ENCODE data around the gene DOCK8. TPM values are rescaled to one million over a fixed set of nuclear protein-coding genes. Genes with fewer than 3 reads are reported as not detected.

DOCK8 gene
- total RNA-seq, 4 donors from 2014 or later = 18.1 to 33.3 (median 28.6) TPM

DNA sequence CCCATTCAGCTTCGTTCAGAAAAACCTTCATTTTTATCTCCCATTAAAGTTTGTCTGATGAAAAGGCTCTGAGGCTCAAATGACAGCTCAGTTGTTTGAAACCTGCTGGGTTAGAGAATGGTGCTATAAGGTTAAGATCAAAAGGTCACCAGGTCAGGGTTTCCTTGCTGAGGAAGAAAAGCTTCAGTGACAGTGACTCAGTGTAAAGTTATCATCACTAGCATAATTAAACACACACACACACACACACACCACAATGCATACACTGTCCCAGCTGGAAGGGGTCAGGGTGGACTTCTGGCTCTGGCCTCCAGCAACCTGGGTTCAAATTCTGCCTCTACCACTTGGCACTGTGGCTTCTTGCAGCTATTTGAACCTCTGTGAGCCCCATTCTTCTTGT is 281.1 kb downstream of the DOCK8 start:
- no peak for ATAC-seq (ENCODE audit: low FRiP score)
- no peak for TF ChIP-seq CTCF (IDR thresholded peaks at IDR 0.05)
- no peak for DNase-seq (ENCODE audit: low spot score)

DNA sequence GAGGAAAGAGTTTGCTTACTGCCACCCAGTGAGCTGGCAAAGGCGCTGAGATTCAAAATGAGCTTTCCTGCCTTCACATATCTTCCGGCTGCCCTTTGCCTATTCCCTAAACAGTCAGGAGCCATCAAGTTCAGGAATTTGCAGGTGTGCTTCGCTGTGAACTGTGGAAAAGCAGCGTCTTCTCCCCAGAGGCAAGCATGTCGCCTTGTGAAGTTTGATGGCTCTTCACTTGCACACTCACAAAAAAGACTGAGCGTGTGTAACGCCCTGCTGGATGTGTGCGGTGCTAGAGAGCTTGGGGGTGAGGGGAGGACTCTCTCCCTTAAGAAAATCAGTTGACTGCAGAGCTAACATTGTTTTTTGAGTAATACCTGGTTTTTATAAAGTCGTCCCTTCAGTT is 288.7 kb downstream of the DOCK8 start:
- ATAC-seq (ENCODE audit: low FRiP score) (no peak), DNase-seq (ENCODE audit: low spot score) (no peak)
- no peak for TF ChIP-seq CTCF (IDR thresholded peaks at IDR 0.05)

DNA sequence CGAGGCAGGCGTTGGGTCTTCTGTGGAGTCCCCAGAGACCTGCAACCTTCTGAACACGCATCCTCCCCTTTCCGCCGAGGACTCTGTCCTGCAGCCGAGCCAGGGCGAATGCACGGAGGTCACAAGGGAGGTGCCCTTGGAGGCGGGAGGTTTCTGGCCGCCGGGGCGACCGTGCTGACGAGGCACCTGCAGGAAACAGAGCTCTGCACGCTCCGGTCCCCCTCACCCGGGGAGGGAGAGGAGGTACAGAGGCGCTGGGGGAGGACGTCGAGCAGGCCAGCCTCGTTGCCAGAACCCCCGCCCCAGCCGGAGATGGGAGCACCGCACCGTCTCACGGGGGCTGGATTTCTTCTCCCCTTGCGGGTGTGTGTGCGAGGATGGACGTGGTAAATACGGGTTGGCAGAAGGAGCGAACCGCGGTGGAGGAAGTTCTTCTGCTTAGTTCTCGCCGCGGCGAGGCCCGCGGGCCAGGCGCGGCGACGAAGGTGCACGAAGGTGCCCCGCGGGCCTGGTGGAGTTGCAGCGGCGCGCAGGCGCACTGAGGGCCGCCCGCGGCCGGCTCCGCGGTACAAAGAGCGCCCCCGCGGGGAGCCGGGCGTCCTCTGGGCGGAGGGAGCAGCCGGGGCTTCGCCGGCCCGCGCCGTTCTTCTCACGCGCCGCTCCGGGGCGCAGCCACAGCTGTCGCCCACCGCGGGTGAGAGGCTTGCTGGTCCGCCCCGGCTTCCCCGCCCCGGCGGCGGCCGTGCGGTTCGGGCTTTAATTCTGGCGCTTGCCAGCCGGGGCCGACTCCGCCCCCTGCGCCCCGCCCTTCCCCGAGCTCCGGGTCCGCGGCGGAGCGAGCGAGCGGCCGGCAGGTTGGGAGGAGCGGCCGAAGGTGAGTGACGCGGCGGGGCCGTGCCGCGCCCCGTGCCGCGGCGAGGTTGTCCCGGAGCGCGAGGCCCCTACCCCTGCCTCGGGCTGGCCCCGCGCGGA is 289.5 kb downstream of the DOCK8 start, which contains the start of gene KANK1:
Gene KANK1, plus strand, starts transcription at position 815 of the 972 bp plus-strand sequence.
- DNase-seq (ENCODE audit: low spot score) (no peak), ATAC-seq (ENCODE audit: low FRiP score) (peak; percentile 92)
- no peak for TF ChIP-seq CTCF (IDR thresholded peaks at IDR 0.05)

DNA sequence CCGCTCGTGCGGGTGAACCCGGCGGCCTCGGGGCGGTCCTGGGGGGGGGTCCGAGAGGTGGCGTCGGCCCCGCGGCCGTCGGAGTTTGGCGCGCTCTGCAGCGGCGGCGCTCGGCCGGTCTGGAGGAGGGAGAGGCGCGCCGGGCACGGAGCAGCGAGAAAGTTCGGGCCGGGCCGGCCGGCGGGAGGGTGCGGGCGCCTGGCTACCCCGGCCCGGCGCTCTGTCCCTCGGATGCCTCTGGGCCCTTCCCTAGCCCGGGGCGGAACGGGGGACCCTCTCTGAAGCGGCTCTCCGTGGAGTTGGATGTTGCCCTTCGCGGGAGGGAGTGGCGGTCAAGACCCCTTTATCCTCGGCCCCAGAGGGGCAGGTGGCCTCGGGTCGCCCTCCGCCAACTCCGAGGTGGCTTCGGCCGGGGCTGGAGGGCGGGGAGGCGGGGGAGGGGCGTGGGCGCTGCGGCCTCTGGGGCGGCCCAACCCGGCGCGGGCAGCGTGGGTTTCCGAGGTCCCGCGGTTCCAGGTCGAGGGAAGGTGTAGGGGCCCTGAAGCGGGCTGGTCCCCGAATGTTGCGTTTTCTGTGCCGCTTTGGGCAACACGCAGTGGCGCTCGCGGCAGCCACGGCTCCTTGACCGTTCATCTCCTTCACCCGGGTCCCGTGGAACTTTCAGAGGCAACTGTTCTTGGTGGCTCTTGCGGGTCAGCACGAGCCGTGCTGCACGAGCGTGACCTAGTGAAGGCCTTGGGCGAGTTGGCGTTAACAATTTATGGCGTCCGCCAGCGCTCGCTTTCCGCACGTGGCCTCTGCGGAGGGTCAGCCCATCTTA is 290.5 kb downstream of the DOCK8 start:
- ATAC-seq (ENCODE audit: low FRiP score) = peak; percentile 36
- DNase-seq (ENCODE audit: low spot score) = no peak
- no peak for TF ChIP-seq CTCF (IDR thresholded peaks at IDR 0.05)

- TF ChIP-seq CTCF (IDR thresholded peaks at IDR 0.05) = no peak
- DNase-seq (ENCODE audit: low spot score) (no peak), ATAC-seq (ENCODE audit: low FRiP score) (no peak)
Measured at GRCh38 chr9:505741-506059, 291.0 kb downstream of the DOCK8 start.

- ATAC-seq (ENCODE audit: low FRiP score) = no peak
- no peak for DNase-seq (ENCODE audit: low spot score)
- TF ChIP-seq CTCF (IDR thresholded peaks at IDR 0.05) = no peak
Measured at GRCh38 chr9:506281-506680, 291.6 kb downstream of the DOCK8 start.
